ENCODE results near the gene USP7.
"Not testable (repeated sequence)": the region's sequence is repeated elsewhere in the genome, so short reads cannot be mapped to it uniquely, and the experiment has no call there.

USP7 gene

DNA sequence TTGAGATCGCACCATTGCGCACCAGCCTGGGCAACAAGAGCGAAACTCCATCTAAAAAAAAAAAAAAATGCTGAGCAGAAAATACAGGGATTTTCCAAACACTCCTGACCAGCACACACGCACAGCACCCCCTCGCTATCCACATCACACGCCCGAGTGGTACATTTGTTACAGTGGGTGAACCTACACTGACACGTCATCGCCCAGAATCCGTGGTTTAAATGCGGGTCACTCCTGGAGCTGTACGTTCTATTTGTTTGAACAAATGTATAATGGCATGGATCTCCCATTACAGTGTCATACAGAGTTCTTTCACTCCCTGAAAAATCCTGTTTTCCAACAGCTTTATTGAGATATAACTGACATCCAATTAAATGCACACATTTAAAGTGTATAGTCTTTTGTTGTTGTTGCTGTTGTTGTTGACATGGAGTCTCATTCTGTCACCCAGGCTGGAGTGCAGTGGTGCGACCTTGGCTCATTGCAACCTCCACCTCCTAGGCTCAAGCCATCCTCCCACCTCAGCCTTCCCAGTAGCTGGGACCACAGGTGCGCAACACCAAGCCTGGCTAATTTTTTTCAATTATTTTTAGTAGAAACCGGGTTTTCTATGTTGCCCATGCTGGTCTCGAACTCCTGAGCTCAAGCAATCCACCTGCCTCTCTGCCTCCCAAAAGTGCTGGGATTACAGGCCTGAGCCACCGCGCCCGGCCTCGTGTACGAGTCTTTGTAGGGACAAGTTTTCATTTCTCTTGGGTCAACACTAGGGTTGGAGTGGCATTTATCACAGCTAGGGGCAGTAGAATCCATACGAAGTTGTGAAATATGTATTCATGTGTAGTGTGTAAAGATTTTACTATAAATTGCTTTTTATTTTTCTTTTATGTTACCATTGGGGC is 90.5 kb downstream of the USP7 start:
- DNase-seq, result no peak

DNA sequence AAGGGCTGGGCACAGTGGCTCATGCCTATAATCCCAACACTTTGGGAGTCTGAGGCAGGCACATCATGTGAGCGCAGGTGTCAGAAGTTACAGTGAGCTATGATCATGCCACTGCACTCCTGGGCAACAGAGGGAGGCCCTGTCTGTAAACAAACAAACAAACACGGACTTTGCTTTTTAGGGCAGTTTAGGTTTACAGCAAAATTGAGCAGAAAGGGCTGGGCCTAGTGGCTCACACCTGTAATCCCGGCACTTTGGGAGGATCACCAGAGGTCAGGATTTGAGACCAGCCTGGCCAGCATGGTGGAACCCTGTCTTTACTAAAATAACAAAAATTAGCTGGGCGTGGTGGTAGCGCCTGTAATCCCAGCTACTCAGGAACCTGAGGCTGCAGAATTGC is 91.6 kb downstream of the USP7 start:
- DNase-seq, result no peak

DNA sequence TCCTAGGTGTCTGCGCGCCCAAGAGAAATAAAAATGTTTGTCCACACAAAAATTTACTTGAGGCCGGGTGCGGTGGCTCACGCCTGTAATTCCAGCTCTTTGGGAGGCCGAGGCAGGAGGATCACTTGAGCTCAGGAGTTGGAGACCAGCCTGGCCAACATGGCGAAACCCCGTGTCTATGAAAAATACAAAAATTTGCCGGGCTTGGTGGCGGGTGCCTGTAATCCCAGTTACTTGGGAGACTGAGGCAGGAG is 93.8 kb downstream of the USP7 start:
- not testable (repeated sequence) for DNase-seq

DNA sequence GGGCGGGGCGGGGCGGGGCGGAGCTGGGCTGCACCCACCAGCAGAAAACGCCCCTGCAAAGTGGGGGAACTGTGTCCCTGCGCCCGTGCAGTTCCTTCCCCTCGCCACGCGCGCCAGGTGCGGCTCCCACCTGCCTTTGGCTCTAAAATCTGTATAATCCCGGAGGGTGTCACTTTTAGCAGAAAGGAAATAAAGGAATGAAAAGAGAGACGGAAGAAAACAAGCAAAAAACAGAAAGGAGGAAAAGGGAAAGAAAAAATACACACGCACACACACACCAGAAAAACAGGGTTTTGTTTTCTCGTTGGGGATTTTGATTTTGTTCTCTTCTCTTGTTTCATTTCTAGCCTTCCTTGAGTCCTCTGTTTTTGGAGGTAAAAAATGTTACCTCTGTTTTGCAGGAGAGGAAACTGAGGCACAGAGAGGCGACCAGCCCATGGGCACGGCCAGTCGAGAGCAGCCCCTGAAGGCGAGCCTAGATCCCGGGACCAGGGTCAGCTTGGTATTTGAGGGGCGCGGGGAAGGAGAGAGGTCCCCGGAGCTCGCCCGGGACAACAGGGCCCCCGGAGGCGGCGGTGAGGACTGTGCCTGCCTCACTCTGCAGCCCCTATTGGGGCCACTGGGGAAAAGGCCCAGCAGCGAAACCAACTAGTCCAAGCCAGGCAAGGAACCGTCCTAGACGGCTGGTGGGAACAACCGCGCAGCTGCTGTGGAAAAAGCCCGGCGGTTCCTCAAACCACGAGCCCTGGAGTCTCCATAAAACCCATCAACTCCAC is 94.3 kb downstream of the USP7 start:
- DNase-seq, result no peak

DNA sequence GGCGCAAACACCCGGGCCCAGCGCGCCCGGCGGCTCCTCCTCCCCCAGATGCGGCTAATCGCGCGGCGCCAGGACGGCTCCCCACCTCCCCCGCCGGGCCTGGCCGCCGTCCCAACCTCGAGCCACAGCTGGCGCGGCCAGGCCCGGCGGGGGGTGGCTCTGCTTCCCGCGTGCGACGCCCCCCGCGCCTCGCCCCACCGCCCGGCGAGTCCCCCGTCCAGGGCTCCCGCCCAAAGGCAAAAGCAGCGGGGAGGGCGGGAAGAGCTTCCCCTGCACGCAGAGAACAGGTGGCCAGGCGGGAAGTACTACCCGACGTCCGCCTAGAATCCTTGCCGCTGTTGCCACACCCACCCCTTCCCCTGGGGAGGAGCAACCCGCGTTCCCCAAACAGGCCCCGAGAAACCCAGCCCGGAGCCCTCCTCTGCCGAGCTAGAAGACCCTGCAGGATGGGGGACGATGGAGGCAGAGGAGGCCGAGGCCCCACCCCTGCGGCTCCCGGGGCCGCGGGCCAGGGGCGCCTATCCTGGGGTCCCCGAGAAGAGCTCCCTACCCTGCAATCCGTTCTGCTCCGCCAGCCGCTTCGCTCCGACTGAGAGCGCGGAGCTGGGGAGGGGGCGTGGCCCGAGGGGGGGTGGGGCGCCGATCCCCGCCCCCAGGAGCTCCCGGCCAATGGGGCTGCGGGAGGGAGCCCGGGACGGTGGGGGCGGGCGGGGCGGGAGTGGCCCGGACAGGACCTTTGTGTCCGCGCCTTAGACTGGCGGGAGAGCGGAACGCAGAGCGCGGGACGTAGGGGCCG is 95.1 kb downstream of the USP7 start, which contains the start of gene CARHSP1:
TSS of gene CARHSP1 (minus strand) at position 591 of the 796 bp plus-strand sequence. CDS start 9,678 bp downstream, outside the sequence.
- DNase-seq, result peak; percentile 83

DNA sequence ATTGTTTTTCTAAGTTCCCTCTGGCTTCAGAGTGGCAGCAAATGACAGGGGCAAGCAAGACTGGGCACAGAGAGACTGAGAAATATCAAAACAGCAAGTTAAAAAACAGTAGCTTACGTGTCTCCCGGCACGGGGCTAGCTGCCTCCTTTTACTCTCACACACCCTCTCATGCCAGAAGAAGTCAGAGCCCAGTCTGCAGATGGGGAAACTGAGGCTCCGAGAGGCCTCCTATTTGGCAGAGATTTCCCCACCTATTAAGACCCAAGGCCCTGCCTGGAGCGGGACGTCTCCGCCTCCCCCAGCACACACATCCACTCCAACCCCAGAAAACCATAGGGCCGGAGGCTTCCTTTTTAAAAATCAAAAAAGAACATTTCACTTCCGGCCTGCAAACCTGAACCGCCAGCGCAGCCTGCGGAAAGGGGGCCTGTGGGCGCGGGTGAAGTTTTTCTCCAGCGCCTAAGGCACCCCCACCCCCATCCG is 95.7 kb downstream of the USP7 start:
- DNase-seq, result peak; percentile 62

DNA sequence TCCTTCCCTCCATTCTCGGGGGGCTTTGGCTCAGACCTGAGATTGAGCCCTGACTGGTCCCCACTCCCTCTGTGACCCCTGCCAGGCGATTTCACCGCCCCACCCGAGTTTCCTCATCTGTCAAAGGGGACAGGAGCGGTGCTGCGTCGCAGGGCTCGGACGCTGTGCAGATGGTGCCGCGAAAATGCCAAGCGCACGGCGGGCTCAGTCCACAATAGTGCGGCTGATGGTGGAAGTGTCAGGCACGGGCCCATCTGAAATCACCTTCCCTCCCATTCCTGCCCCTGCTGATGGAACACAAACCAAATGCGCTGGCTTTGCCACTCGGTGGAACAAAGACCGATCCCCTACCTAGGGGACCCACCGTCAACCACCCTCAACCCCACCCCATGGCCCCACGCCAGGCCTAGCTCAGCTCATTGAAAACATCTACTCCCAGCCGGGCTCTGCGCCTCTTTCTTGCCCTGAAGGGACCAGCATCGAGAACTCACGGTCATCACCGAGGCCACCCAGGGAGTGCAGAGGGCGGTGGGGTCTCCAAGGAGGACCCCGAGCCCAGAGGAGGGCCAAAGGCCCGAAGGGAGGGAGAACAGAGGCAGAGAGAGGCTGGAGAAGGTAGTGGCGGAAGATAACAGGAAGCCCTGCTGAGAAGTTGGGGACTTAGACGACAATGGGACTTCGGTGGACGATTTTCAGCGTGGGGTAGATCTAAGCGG is 96.3 kb downstream of the USP7 start:
- no peak for DNase-seq

DNA sequence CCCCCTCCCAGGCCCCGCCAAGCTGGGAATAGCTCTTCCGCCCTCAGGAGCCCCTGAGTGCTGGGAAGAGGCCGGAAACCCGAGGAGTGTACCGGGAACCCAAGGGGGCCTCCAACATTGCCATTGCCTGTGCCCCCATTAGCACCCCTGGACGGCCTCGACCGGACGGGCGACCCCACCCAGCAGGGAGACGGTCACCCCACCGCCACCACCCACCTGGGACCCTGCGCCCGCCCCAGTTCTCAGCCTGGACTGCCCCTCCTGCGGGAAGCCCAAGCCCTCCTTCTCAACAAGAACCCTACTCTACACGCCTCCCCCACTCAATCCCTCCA is 96.9 kb downstream of the USP7 start:
- DNase-seq, result no peak

DNA sequence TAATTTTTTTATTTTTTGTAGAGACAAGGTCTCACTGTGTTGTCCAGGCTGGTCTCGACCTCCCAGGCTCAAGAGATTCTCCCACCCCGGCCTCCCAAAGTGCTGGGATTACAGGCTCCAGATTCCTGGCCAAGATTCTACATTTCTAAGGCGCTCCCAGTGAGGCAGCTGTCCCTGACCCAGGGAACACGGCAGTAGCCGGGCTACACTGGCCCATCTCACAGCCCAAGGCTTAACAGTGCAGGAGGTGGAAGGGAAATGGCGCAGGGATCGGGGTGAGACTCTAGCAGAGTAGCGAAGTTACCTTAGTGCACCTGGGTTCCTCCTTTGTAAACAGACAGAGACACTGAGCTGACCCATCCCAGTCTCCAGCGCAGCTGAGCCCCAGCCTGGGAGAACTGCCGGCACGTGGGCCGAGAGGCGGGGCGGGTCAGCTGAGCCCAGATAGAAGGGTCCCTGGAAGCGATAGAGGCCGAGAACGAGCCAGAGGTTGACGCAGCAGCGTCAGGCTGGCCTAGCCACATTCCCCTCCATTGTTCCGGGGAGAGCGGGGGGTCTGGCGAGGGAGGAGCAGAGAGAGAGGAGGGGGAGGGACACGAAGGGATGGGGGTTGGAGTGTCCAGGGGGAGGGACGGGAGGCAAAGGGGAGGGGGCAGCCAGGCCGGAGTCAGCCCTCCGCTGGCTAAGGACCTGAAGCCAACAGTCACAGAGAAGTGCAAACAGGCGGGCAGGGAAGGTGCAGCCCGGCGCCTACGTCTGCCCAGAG is 97.4 kb downstream of the USP7 start:
- no peak for DNase-seq

DNA sequence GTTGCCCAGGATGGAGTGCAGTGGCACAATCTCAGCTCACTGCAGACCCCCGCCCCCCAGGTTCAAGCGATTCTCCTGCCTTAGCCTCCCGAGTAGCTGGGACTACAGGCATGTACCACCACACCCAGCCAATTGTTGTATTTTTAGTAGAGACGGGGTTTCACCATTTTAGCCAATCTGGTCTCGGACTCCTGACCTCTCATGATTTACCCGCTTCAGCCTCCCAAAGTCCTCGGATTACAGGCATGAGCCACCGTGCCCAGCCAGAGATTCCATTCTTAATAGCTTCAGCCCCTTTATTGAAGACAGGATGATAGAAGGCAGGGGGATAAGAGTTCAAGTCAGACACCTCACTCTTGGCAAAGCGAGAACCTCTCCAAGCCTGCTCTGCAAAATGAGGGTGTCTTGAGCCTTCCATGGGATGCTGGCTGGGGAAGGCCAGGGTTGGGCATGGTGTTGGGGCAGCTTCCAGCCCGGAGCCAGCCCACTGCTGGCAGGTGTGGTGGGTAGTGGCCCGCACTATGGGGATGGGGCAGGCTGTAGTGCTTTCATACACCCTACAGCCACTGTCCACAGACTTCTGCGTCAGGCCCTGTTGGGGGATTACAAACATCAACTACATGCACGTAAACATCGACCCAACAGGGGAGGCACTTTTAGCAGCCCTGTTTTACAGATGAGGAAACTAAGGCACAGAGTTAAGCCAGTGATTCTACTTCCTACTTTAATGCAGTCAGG is 98.4 kb downstream of the USP7 start:
- no peak for DNase-seq

DNA sequence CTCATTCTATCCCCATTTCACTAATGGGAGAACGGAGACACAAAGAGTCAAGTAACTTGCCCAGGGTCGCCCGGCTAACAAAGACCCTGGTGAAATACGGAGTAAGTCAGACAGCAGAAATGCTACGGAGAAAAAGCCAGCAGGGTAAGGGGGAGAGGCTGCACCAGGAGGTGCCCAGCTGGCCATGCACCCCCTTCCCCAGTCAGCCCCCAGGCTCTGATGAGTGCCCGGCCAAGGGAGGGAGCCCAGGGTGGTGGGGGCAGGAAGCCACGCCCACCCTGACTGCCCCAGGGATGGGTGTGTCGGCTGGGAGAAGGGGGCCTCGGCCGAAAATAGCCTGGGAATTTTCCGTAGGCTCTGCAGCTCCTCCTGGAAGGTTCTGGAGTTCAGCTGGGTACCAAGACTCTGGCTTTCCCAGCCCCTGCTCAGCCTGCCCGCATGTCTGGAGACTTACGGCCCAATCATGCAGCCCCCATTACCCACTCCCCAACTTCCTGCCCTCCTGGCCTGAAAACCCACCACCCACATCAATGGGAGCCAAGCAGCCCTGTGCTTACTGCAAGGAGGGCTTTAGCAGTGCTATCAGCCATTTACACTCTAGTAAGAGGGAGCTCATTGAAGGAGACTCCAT is 99.1 kb downstream of the USP7 start:
- DNase-seq, result no peak

DNA sequence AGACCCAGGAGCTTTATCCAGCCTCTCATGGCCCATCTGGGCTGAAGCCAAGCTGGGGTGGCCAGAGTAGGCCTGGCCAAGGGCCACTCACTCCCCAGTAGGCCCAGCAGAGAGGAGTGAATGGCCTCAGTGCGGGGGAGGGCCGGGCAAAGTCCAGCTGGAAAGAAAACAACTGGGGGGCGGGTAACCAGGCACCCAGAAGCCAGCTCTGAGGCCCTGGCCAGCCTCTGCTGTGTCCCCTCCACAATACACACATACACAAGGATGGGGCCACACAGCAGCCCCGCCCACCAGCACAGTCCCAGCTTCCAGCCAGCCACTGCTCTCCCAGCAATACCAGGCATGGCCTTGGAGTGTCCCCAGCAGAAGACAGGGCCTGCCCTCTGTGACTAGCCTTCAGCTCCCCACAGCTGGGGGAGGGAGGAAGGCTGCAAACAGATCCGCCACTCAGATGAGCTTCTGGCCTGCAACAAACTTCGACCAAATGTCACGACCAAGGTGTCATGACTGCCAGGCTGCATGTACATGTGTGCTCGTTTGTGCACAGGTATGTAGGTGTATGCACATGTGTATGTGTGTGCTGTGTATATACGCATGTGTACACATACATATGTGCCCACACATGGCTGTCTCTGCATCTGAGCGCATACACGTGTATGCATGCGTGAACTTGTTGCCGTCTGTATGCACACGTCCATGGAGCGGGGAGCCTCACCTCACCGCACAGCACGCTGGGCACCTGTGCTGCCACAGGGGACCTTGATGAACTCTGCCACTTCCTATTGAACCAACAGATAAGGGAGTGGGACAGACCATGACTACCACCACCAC is 99.9 kb downstream of the USP7 start:
- DNase-seq, result no peak

DNA sequence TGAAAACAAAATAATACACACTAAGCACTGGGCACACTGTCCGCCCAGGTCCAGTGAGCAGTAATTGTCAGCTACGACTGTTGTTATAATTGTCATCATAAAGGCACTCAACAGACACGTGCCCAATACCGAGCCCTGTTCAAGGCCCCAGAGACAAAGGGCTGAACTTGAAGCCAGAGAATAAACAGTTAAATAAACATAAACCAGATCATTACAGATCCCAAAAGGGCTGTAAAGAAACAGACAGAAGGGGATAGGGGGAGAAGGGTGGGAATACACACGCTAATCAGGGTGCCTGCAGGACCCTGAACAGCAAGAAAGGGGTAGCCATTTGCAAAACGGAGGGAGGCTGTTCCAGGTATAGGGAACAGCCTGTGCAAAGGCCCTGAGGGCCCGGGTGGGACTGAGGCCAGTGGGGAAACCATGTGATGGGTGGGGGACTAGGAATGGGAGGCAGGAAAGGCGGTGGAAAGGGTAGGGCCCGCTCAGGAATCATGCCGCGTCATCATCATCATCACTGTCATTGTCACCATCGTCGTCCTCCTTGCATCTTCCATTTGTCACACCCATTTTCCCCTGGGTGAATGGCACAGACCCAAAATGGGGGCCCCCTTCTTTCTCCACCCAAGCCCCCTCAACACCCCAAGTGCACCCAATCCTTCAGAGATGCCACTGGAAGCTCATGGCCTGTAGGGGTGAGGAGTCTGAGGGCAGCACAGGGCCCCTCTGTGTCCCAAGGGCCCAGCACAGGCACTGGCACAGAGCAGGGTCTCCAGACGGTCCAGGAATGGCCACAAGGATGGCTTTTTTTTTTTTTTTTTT is 101.2 kb downstream of the USP7 start:
- DNase-seq, result no peak

DNA sequence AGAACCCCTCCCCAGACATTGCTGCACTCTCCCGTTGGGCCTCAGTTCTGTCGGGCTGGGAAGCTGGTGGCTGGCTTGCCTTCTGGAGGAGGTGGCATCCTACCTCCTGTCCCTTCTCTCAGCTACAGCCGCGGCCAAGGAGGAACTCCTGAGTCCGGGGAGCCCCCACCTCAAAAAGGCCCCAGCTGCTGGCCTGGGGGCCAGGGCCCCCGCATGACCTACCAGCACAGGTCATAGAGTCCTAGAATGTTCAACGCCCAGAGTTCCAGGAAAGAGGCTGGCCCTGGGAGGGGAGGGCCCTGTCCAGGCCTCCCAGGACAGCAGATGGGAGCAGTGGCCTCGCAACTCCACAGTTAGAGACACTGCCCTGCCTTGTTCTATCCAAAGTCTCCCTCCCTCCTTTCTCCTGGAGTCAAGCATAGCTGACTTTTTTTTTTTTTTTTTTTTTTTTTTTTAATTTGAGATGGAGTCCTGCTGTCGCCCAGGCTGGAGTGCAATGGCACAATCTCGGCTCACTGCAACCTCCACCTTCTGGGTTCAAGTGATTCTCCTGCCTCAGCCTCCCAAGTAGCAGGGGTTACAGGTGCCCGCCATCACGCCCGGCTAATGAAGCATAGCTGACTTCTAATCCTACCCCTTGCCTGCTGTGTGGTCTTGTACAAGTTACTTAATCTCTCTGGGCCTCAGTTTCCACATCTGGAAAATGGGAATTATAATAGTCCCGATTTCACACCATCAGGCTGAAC is 102.0 kb downstream of the USP7 start:
- no peak for DNase-seq

DNA sequence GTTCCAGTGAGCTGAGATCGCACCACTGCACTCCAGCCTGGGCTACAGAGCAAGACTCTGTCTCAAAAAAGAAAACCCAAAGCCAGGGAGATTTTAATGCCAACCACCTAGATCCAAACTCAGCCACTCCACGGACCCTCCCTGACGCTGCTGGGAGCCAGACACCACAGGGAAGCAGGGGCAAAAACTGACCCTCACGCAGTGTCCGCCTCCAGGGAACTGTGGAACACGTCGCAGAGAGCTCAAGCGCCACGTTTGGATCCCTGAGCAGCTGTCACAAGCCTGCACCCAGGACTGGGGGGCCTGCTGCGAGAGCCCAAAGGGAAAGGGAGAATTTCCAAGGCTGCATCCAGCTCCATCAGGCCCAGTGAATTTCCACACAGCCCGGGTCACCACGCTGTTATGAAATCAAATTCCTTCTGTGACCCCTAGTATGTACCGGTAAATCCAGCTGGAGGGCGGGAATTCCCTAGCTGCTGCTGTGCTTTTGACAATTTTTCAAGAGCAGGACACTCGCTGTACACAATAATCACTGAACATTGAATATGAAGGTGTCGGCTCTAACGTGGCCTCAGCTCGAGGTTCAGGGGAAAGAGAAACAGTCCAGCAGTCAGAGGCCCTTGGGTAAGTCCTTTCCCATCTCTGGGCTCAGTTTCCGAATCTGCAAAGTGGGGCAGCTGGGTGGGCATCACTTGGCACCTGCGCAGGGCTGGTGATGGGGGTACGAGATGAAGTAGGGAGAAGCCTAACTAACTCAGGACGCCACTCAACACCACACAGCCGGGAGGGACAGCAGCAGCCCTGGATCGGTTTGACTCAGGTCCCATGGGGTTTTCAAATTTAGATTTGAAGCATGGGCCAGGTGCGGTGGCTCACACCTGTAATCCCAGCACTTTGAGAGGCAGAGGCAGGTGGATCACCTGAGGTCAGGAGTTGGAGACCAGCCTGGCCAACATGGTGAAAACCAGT is 103.5 kb downstream of the USP7 start:
- no peak for DNase-seq

DNA sequence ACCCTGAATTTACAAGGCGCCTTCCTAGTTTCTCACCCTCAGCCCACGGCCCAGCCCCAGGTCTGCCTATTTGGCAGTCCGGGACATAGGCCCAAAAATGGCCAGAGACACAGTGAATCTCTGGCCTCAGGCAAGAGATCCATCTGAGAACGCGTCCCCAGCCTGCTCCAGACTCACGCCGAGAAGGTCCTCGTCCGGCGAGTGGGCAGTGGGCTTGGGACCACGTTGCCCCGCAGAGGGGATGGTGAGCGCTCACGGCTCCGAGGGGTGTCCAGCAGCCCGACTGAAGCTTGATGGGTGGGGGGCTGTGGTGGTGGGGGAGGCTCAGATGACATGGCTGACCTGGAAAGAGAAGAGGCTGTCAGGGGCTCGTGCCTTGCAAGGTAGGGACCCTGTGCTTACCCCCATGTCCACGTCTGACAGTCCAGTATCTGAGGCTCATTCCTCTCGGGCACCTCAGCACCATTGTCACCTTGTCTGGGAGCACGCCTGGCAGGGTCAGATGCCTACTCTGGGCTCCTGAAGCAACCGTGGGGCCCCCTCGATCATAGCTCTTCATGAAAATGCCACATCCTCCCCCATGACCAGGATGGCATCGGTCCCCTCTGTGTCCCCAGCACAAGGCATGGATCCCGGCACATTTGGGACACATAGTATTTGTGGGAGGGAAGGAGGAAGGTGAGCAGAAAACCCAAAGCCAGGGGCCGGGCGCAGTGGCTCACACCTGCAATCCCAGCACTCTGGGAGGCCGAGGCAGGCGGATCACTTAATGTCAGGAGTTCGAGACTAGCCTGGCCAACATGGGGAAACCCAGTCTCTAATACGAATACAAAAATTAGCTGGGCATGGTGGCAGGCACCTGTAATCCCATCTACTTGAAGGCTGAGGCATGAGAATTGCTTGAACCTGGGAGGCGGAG is 104.5 kb downstream of the USP7 start:
- no peak for DNase-seq

Measured in activated effector memory CD4-positive, alpha-beta T cell treated with Interleukin-2 at 50 U/mL for 16 hours (primary cell).